Vagina (tissue), 2 donors: ENCODE measurements around the gene LAX1. TPM values are rescaled to one million over a fixed set of nuclear protein-coding genes. Genes with fewer than 3 reads are reported as not detected.

Experiments used
- DNase-seq, 2 donors: peaks; one replicate each; pipeline ENCODE4 v3.0.0-alpha.2; 2017; ENCODE audit errors: extremely low spot score in 2 of 2
- H3K27ac ChIP-seq: fragments of 200-600 bp; sonication (generic); one replicate; pipeline ENCODE4 v1.5.1; 2019
- H3K27me3 ChIP-seq: fragments of 200-600 bp; sonication (generic); one replicate; pipeline ENCODE4 v1.5.1; 2019
- H3K36me3 ChIP-seq, 2 donors: fragments of 200-600 bp; sonication (generic); one replicate each; pipeline ENCODE4 v1.5.1; 2017 to 2019
- H3K4me1 ChIP-seq: fragments of 200-600 bp; sonication (generic); one replicate; pipeline ENCODE4 v1.5.1; 2019
- H3K4me3 ChIP-seq, 2 donors: fragments of 200-600 bp; sonication (generic); 1 replicate in 1 of 2; 2 replicates in 1 of 2; pipeline ENCODE4 v1.5.1; 2016 to 2019
- H3K9me3 ChIP-seq: fragments of 200-600 bp; sonication (generic); one replicate; pipeline ENCODE4 v1.5.1; 2019
- POLR2A ChIP-seq, 2 donors: fragments of 450-650 bp; IDR thresholded peaks; one replicate each; pipeline ENCODE4 v1.6.1; 2017; ENCODE audit warnings: antibody characterized with exemption in 2 of 2, mild to moderate bottlenecking in 2 of 2, moderate library complexity in 2 of 2
- POLR2AphosphoS5 ChIP-seq, 2 donors: sonication (generic); formaldehyde crosslinking; IDR thresholded peaks; one replicate each; pipeline ENCODE4 v1.9.0; 2017; ENCODE audit warnings: antibody characterized with exemption in 2 of 2, mild to moderate bottlenecking in 2 of 2, low read depth in 1 of 2; ENCODE audit not compliant: insufficient read depth in 1 of 2
- intact Hi-C: fragments of 100-400 bp; cut with DNase I; formaldehyde crosslinking; loops from one replicate; pipeline ENCODE4 v1.15.1; 2023
- small RNA-seq: library from RNA; depleted of rRNA; stranded (forward); fragments of <200 nt; gene quantifications from one replicate; pipeline ENCODE3, GENCODE V24; 2016
- total RNA-seq: library from RNA; depleted of rRNA; stranded (reverse); fragments of >200 nt; gene quantifications from one replicate; pipeline ENCODE4 v1.2.3, GENCODE V29; 2016
- TF ChIP-seq, protein P1 (sequence below), 3 experiments: fragments of 450-650 bp in 2 of 3; fragments of 200-600 bp in 1 of 3; sonication (generic) in 1 of 3; IDR thresholded peaks; one replicate each; pipeline ENCODE4 v1.5.1; 2017 to 2019; ENCODE audit warnings: antibody characterized with exemption in 3 of 3, mild to moderate bottlenecking in 2 of 3, moderate library complexity in 2 of 3

Gene LAX1
- total RNA-seq, 1 donor from 2014 or later: 0.49 TPM

DNA sequence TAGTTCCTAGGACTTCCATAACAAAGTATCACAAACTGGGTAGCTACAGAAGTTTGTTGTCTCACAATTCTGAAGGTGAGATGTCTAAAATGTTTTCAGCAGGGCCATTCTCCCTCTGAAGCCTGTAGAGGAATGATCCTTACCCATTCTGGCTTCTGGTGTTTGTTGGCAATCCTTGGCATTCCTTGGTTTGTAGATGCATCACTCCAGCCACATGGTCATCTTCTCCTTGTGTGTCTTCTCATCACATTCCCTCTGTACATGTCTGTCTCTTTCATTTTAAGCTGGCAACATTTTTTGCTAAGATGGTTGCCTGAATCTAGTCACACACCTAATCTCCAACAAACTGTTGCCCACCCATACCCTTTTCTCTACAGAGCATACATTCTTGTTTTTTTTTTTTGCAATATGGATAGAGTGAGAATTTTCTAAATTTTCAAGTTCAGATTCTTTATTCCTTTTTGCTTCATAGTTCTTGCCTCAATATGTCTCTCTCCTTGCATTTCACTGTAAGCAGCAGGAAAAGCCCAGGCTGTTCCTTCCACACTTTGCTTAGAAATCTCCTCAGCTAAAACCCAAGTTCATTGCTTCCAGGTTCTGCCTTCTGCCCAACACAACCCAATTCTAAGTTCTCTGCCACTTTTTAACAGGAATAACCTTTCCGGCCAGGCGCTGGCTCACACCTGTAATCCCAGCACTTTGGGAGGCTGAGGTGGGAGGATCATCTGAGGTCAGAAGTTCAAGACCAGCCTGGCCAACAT is 48.8 kb downstream of the LAX1 start:
- Histone ChIP-seq H3K27ac (no peak overlapping the region), H3K4me1 (peaks cover 7% of the 10 kb centered on the region), H3K27me3 (no peaks in the 10 kb centered on the region), H3K9me3 (no peaks in the 10 kb centered on the region), H3K4me3 (no peak overlapping the region), H3K36me3 (peaks cover 0 to 39% of the 10 kb centered on the region in 2 donors)
- no peak for DNase-seq
- TF ChIP-seq POLR2AphosphoS5 (IDR thresholded peaks at IDR 0.05; ENCODE audit: insufficient read depth in 1 of 2, low read depth in 1 of 2) (no peak), POLR2A (IDR thresholded peaks at IDR 0.05) (no peak)
- TF ChIP-seq, protein P1, sequence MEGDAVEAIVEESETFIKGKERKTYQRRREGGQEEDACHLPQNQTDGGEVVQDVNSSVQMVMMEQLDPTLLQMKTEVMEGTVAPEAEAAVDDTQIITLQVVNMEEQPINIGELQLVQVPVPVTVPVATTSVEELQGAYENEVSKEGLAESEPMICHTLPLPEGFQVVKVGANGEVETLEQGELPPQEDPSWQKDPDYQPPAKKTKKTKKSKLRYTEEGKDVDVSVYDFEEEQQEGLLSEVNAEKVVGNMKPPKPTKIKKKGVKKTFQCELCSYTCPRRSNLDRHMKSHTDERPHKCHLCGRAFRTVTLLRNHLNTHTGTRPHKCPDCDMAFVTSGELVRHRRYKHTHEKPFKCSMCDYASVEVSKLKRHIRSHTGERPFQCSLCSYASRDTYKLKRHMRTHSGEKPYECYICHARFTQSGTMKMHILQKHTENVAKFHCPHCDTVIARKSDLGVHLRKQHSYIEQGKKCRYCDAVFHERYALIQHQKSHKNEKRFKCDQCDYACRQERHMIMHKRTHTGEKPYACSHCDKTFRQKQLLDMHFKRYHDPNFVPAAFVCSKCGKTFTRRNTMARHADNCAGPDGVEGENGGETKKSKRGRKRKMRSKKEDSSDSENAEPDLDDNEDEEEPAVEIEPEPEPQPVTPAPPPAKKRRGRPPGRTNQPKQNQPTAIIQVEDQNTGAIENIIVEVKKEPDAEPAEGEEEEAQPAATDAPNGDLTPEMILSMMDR (IDR thresholded peaks at IDR 0.05): no peak
- intact Hi-C loops: no loop called here

DNA sequence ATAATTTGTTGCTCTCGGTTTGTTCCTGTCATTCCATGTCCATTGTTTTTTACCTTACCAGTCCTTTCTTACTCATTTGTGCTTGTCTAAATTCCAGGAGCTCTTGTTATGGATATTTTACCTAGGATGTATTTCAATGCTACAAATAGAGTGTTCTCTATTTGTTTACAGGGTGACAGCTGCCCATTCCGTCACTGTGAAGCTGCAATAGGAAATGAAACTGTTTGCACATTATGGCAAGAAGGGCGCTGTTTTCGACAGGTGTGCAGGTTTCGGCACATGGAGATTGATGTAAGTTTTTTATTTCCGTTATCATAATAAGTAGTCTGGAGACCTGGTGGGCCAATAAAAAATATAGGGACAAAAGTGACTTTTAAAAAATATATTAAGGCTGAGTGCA is 53.4 kb downstream of the LAX1 start:
- Histone ChIP-seq H3K36me3 (peaks cover 0 to 74% of the 10 kb centered on the region in 2 donors), H3K27me3 (no peaks in the 10 kb centered on the region), H3K9me3 (no peaks in the 10 kb centered on the region), H3K4me3 (no peak overlapping the region), H3K4me1 (peaks cover 6% of the 10 kb centered on the region), H3K27ac (no peak overlapping the region)
- intact Hi-C loops: no loop called here
- no peak for DNase-seq
- TF ChIP-seq POLR2A (IDR thresholded peaks at IDR 0.05): no peak
- no peak for TF ChIP-seq POLR2AphosphoS5 (IDR thresholded peaks at IDR 0.05; ENCODE audit: insufficient read depth in 1 of 2, low read depth in 1 of 2)

DNA sequence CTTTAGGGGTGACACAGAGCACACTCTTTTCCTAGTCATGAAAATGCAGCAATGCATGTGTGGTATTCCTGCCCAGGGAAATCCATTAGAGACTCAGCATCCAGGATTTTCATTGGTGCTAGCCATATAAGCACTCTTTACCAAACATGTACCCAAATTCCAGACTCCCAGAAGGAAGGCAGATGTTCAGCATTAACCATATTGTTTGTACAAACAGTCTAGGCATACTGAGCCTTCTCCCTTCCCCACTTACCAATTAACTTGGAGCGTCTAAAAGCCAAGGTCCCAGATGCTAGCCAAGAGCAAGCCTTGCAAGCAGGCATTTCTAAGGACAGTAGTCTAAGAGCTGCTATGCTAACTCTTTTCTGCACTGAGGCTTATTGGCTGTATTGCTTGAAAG is 58.3 kb downstream of the LAX1 start:
- no peaks in the 10 kb centered on the region for H3K9me3 ChIP-seq
- no peak overlapping the region for H3K4me3 ChIP-seq
- intact Hi-C loops: no loop called here
- no peak for DNase-seq
- no peak for TF ChIP-seq POLR2AphosphoS5 (IDR thresholded peaks at IDR 0.05; ENCODE audit: insufficient read depth in 1 of 2, low read depth in 1 of 2)
- TF ChIP-seq POLR2A (IDR thresholded peaks at IDR 0.05): no peak
- TF ChIP-seq, protein P1 (IDR thresholded peaks at IDR 0.05): no peak
- H3K27me3 ChIP-seq: no peaks in the 10 kb centered on the region
- peaks cover 0 to 56% of the 10 kb centered on the region in 2 donors for H3K36me3 ChIP-seq
- H3K4me1 ChIP-seq: peaks cover 6% of the 10 kb centered on the region
- H3K27ac ChIP-seq: no peak overlapping the region

Small RNAs within 50 kb of the gene (small RNA-seq; reads per million reads assigned to genes)
- gene SNORA77 (794 reads per million, percentile 99 among the genes with 10 or more reads in this experiment), gene ZC3H11A (0.77 reads per million)

Other genes starting within 250 kb of the LAX1 start
- gene ATP2B4, start 138.4 kb upstream of the LAX1 start, total RNA-seq: 101 TPM
- 19.9 TPM for gene ZBED6, start 30.4 kb downstream of the LAX1 start, total RNA-seq
- gene ZC3H11A, start 30.4 kb downstream of the LAX1 start, total RNA-seq: 111 TPM
- 51.1 TPM for gene SNRPE, start 96.4 kb downstream of the LAX1 start, total RNA-seq